Neutrophil (primary cell): ENCODE results near the gene RBM24.

ENCODE experiments used
- H3K27ac ChIP-seq: fragments of 200-600 bp; sonication (generic); 2 replicates; pipeline ENCODE4 v1.5.1; 2016; ENCODE audit warnings: mild to moderate bottlenecking, moderate library complexity
- H3K27me3 ChIP-seq: fragments of 200-600 bp; sonication (generic); 2 replicates; pipeline ENCODE4 v1.6.0; 2016; ENCODE audit warnings: mild to moderate bottlenecking
- H3K36me3 ChIP-seq: fragments of 200-600 bp; sonication (generic); 2 replicates; pipeline ENCODE4 v1.5.1; 2017
- H3K4me1 ChIP-seq, 2 experiments: fragments of 200-600 bp in 1 of 2; sonication (generic) in 1 of 2; 1 replicate in 1 of 2; 2 replicates in 1 of 2; pipeline versions ENCODE4 v1.5.1 to v1.6.1; 2013 to 2016; ENCODE audit warnings: low read depth in 1 of 2, low read length in 1 of 2, mild to moderate bottlenecking in 1 of 2, moderate library complexity in 1 of 2; ENCODE audit not compliant: control insufficient read depth in 1 of 2, insufficient read depth in 1 of 2
- H3K4me3 ChIP-seq, 2 experiments: fragments of 200-600 bp in 1 of 2; sonication (generic) in 1 of 2; 1 replicate in 1 of 2; 2 replicates in 1 of 2; pipeline ENCODE4 v1.5.1; 2013 to 2016; ENCODE audit warnings: low read depth in 1 of 2, low read length in 1 of 2, mild to moderate bottlenecking in 1 of 2, moderate library complexity in 1 of 2
- H3K9me3 ChIP-seq: fragments of 200-600 bp; sonication (generic); 2 replicates; pipeline ENCODE4 v1.5.1; 2016
- CTCF ChIP-seq: fragments of 200-600 bp; sonication (generic); IDR thresholded peaks from 2 replicates; pipeline ENCODE4 v1.5.1; 2016; ENCODE audit warnings: antibody characterized with exemption

Gene RBM24

GRCh38 chr6:17278289-17279063 is 2.7 kb upstream of the RBM24 start:
- TF ChIP-seq CTCF = no peak
- H3K27me3 ChIP-seq = peaks cover 86% of the 10 kb centered on the region
- H3K36me3 ChIP-seq = no peaks in the 10 kb centered on the region
- H3K4me3 ChIP-seq = no peak overlapping the region
- H3K4me1 ChIP-seq = peaks cover 6 to 19% of the 10 kb centered on the region in 2 experiments
- no peak overlapping the region for H3K27ac ChIP-seq
- no peaks in the 10 kb centered on the region for H3K9me3 ChIP-seq

GRCh38 chr6:17280138-17280537 is 1.0 kb upstream of the RBM24 start:
- no peak overlapping the region for H3K27ac ChIP-seq
- no peaks in the 10 kb centered on the region for H3K36me3 ChIP-seq
- peaks cover 95% of the 10 kb centered on the region for H3K27me3 ChIP-seq
- no peaks in the 10 kb centered on the region for H3K9me3 ChIP-seq
- H3K4me1 ChIP-seq = peaks cover 6 to 19% of the 10 kb centered on the region in 2 experiments
- no peak for TF ChIP-seq CTCF
- H3K4me3 ChIP-seq = no peak overlapping the region

- Histone ChIP-seq H3K4me3 (peak overlapping the region in 1 of 2 experiments; percentile 41), H3K4me1 (peaks cover 6 to 19% of the 10 kb centered on the region in 2 experiments), H3K27me3 (peaks cover 95% of the 10 kb centered on the region)
These were observed 540 bp upstream of the RBM24 start for GRCh38 chr6:17280552-17281090.

GRCh38 chr6:17281497-17282481 is 628 bp downstream of the RBM24 start:
- Histone ChIP-seq H3K4me1 (peaks cover 6 to 19% of the 10 kb centered on the region in 2 experiments), H3K4me3 (peak overlapping the region; percentile 42 to 57), H3K36me3 (no peaks in the 10 kb centered on the region), H3K9me3 (no peaks in the 10 kb centered on the region), H3K27ac (no peak overlapping the region), H3K27me3 (peaks cover 99% of the 10 kb centered on the region)
- no peak for TF ChIP-seq CTCF

More at GRCh38 chr6:17280552-17281090, 540 bp upstream of the RBM24 start:
- H3K27ac ChIP-seq = no peak overlapping the region
- no peak for TF ChIP-seq CTCF
- H3K36me3 ChIP-seq = no peaks in the 10 kb centered on the region
- H3K9me3 ChIP-seq = no peaks in the 10 kb centered on the region

- Histone ChIP-seq H3K9me3 (no peaks in the 10 kb centered on the region), H3K27me3 (peaks cover 98% of the 10 kb centered on the region), H3K27ac (no peak overlapping the region), H3K4me1 (peaks cover 6 to 19% of the 10 kb centered on the region in 2 experiments), H3K4me3 (no peak overlapping the region), H3K36me3 (no peaks in the 10 kb centered on the region)
- no peak for TF ChIP-seq CTCF
These were observed 1.9 kb downstream of the RBM24 start for GRCh38 chr6:17283074-17283473.
